Stimulated activated CD8-positive, alpha-beta memory T cell treated with anti-CD3 and anti-CD28 coated beads, Interleukin-4, amount 100 ng/mL, for 24 hours (primary cell): ENCODE data around the gene PLCH1.
"Not testable (repeated sequence)": the region's sequence is repeated elsewhere in the genome, so short reads cannot be mapped to it uniquely, and the experiment has no call there.

Experiments used
- DNase-seq: peaks from one replicate; pipeline ENCODE4 v3.0.0-alpha.2; 2020; ENCODE audit warnings: low read depth

The PLCH1 gene

DNA sequence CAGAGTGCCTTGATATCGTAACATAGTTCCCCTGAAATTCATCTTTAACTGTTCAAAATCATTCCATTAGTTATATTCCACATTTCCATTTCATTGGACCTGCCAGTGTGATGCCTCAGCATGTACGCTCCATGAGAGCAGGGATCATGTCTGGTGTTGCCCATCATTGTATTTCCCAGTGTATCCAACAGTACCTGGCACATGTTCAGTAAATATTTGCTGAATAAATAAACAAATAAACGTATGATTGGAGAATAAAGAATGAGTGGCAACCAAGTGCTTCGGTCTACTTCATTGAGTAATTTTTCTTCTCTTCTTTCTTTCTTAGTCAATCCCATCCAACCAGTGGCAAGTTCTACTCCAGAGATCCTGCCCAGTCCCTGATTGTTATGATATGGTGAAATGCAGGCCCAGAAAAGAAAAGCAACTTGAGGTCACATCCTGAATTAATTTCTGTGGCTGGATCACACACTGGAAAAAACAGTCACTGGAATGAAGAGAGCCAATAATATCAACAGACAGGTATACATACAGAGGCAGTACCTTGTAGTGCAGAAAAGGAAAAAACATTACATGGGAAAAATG is 101.2 kb downstream of the PLCH1 start:
- no peak for DNase-seq

DNA sequence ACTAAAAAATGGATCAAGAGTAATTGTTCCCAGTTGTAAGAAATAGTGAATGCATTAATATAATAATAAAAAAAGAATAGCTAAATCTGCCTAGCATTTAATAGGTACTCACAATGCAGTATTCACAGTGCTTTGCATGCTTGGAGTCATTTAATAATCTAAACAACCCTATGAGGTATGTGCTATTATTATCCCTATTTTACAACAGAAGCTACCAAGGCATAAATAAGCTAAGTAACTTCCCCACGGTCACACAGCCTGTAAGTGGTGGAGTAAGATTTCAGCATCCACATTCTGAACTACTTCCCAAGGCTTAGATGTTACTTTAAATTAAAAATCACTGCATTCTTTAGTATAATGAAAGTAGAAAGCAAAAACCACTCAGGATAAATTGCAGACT is 102.9 kb downstream of the PLCH1 start:
- DNase-seq, result no peak

DNA sequence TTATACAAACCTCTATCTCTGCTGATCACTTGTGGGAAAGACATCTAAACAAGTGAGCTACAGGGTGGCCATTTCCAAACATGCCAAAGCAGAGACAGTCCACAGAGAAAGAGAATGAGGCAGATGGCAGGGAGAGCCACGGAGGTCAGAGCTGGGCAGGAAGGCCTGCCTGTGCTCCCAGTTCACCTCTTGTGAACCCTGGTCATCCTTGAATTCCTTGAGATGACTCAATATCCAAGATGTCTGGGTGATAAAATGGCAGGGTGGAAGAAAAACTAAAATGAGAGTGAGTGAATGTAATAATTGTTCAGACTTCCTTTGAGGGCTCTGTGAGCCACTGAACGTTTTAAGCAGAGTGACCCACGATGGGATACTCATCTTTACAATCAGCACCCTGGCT is 104.8 kb downstream of the PLCH1 start:
- no peak for DNase-seq

DNA sequence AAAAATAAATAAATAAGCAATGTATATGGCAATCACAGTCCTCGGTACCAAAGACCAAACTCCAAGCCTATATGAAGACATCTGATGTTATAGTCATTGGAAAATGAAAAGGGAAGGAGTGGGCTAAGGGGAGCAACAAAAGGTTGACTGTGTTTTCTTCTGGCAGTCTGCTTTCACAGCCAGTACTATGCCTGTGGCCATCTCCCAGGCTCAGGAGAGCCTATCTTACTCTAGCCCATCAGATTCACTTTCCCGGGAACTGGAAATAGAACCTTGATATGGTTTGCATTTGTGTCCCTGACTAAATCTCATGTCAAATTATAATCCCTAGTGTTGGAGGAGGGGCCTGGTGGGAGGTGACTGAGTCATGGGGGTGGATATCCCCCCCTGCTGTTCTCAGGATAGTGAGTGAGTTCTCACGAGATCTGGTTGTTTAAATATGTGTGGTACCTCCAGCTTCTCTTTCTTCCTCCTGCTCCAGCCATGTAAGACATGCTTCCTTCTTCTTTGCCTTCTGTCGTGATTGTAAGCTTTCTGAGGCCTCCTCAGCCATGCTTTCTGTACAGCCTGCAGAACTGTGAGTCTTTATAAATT is 105.3 kb downstream of the PLCH1 start:
- DNase-seq, result no peak

GRCh38 chr3:155638461-155638860 is 106.4 kb downstream of the PLCH1 start:
- DNase-seq, result not testable (repeated sequence)

DNA sequence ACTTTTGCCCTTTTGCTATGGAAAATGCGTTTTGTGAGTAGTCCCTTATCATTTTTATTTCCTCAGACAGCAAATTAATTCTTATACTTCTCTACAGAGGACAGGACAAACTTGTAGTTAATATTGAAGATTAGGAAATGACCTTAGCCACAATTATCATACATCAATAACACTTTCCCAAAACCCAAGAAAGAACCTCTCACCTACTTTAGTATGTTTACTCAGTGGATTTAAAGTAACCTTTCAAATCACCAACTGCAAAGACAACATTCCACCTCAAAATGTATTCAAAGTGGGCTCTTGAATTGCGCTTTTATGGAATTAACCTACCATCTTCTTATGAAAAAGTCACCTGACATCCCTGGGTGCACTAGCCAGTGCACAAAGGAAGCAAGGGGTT is 107.3 kb downstream of the PLCH1 start:
- DNase-seq, result no peak

DNA sequence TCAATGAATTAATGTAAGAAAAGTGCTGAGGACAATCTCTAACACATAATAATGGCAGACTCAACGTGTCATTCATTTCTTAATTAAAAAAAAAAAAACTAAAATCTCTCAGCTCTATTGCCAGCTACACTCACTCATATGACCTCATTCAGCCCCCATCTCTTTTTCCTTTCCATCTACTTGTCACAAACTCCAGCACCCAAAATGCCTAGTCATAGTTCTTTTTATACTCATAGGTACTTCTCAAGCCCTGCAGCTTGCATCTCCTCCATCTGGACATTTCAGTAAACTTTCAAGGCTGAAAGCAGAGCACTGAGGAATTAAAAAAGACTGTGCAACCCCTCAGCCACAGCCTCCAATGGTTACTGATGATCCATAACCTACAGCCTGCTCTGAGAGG is 109.8 kb downstream of the PLCH1 start:
- no peak for DNase-seq

DNA sequence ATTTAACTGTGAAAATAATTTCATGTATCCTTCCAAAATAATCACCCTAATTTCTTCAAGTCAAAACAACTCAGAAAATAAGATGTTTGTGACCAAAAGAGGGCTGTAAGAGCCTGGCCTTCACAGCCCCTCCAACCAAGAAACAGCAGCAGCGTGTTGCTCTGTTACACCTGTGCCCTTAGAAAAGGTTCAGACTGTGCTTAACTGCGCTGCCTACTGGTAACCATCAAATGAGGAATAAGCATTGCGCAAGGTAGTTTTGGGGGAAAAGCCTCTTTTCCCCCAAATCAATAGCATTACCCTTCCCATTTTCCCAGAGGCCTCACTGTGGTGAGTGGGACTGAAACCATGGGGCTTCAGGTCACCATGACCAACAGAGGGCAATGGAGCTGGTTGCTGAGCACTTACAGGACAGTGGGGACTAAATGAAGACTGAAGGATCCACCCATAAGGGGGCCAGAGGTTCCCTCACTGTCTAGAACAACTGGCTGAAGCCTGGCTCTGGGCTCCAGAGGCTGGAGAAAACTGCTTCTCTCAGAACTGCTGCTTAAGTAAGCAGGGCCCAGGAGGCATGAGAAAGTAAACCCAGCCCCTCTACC is 110.7 kb downstream of the PLCH1 start:
- no peak for DNase-seq

- no peak for DNase-seq
These were observed 113.4 kb downstream of the PLCH1 start for GRCh38 chr3:155631323-155632019.

GRCh38 chr3:155629556-155629955 is 115.3 kb downstream of the PLCH1 start:
- no peak for DNase-seq

- no peak for DNase-seq
These were observed 115.8 kb downstream of the PLCH1 start for GRCh38 chr3:155629056-155629455.

DNA sequence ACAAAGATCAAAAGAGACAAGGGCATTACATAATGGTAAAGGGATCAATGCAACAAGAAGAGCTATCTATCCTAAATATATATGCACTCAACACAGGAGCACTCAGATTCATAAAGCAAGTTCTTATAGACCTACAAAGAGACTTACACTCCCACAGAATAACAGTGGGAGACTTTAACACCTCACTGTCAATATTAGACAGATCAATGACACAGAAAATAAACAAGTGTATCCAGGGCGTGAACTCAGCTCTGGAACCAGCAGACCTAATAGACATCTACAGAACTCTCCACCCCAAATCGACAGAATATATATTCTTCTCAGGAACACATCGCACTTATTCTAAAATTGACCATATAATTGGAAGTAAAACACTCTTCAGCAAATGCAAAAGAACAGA is 122.2 kb downstream of the PLCH1 start:
- not testable (repeated sequence) for DNase-seq

GRCh38 chr3:155620552-155620951 is 124.3 kb downstream of the PLCH1 start:
- DNase-seq, result not testable (repeated sequence)

GRCh38 chr3:155619118-155619915 is 125.6 kb downstream of the PLCH1 start:
- DNase-seq, result no peak

DNA sequence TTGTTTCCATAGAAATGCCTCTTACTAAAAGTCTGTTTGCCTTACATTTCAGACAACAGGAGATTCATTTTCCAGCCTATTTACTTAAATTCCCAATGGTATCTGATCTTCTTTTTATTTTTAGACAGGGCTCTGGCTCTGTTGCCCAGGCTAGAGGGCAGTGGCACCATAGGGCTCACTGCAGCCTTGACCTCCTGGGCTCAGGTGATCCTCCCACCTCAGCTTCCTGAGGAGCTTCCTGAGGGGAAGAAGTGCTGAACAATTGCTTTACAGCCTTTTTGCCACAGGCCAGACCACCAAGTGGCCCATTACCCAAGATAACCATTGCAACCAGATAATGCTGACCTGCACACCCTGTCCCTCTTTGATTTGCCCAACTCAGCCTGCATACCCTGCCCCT is 126.3 kb downstream of the PLCH1 start:
- no peak for DNase-seq

DNA sequence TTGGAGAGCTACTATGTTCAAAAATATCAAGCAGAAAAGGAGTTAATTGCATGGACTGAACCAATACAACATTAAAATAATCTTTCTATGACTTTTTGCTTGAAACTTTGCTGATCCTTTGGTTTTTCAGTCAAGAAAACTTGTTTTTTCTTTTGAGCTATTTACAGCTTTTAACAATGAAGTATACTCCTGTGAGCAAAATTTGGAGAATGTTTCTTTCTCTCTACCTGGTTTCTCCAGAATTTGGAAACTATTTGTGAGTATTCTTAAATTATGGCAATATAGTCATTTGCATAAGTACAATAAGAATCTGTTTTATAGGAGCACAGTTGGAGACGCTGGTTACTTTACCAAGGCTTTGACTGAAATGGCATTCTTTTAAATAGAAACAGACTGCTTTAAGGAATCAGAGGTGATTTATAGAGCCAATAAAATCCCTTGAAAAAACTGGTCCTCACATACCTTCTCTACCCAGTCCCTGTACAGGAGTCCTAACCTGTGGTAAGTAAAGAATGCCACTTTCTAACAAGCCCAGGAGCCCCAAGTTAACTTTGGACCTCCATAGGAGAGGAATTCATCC is 127.4 kb downstream of the PLCH1 start:
- DNase-seq, result no peak

GRCh38 chr3:155615141-155615540 is 129.7 kb downstream of the PLCH1 start:
- DNase-seq, result not testable (repeated sequence)

DNA sequence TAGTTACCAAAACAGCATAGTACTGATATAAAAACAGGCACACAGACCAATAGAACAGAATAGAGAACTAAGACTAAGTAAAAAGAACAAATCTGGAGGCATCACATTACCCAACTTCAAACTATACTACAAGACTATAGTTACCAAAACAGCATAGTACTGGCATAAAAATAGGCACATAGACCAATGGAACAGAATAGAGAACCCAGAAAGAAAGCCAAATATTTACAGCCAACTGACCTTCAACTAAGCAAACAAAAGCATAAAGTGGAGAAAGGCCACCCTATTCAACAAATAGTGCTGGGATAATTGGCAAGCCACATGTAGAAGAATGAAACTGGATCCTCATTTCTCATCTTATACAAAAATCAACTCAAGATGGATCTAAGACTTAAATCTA is 130.5 kb downstream of the PLCH1 start:
- not testable (repeated sequence) for DNase-seq

DNA sequence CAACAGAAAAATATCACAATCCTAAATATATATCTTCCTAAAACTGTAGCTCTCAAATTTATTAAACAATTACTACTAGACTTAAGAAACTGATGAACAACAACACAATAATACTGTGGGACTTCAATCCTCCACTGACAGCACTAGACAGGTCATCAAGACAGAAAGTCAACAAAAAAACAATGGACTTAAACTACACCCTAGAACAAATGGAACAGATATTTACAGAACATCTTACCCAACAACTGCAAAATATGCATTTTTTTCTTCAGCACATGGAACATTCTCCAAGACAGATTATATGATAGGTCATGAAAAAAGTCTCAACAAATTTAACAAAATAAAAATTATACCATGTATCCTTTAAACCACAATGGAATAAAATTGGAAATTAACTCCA is 133.4 kb downstream of the PLCH1 start:
- no peak for DNase-seq

GRCh38 chr3:155609586-155609985 is 135.3 kb downstream of the PLCH1 start:
- no peak for DNase-seq

- DNase-seq, result no peak
These were observed 136.5 kb downstream of the PLCH1 start for GRCh38 chr3:155608228-155608920.
